Endothelial cell of umbilical vein (primary cell): ENCODE results near the gene PNPLA3.

ENCODE experiments used
- GATA2 ChIP-seq: IDR thresholded peaks from 2 replicates; pipeline ENCODE4 v1.7.0; 2011; ENCODE audit warnings: low read depth, mild to moderate bottlenecking, moderate library complexity, mixed read lengths, low read length; ENCODE audit not compliant: insufficient read length, insufficient read depth
- POLR2A ChIP-seq: IDR thresholded peaks from 2 replicates; pipeline ENCODE4 v1.6.1; 2012; ENCODE audit warnings: low read depth, mild to moderate bottlenecking, control low read depth, low read length
- POLR2AphosphoS5 ChIP-seq: IDR thresholded peaks from 2 replicates; pipeline ENCODE4 v1.6.1; 2012; ENCODE audit warnings: low read depth, mild to moderate bottlenecking, control low read depth, low read length, moderate library complexity; ENCODE audit not compliant: insufficient read depth
- TF ChIP-seq, protein P1 (sequence below), 2 donors: IDR thresholded peaks; 1 replicate in 1 of 2; 2 replicates in 1 of 2; pipeline ENCODE4 v1.5.1; 2011; ENCODE audit warnings: low read length in 2 of 2, mild to moderate bottlenecking in 2 of 2, moderate library complexity in 2 of 2, control low read depth in 1 of 2, inconsistent platforms in 1 of 2, low read depth in 1 of 2; ENCODE audit not compliant: insufficient read depth in 1 of 2; ENCODE audit errors: extremely low read depth in 1 of 2
- TF ChIP-seq, protein P2 (sequence below): IDR thresholded peaks from 2 replicates; pipeline ENCODE4 v1.6.1; 2011; ENCODE audit not compliant: insufficient read depth, insufficient read length

DNA sequence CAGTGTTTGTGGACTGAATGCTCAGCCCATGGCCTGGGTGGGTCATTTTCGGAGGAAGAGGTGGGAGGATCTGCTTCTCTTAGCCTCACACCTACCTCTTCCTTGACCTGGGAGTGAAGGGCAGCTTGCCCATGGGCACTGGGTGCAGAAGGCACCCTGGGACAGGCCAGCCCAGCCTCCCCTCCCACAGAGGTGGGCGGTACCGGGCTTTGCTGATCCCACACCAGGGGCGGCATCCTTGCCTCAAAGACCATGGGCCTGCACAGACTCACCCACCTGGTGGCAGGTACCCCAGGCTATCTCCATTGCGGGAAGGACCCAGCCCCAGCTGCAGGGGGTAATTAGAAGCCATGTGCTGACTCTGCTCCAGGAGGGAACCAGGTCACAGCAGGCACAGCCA lies 30.3 kb upstream of the PNPLA3 start:
- TF ChIP-seq, protein P1, sequence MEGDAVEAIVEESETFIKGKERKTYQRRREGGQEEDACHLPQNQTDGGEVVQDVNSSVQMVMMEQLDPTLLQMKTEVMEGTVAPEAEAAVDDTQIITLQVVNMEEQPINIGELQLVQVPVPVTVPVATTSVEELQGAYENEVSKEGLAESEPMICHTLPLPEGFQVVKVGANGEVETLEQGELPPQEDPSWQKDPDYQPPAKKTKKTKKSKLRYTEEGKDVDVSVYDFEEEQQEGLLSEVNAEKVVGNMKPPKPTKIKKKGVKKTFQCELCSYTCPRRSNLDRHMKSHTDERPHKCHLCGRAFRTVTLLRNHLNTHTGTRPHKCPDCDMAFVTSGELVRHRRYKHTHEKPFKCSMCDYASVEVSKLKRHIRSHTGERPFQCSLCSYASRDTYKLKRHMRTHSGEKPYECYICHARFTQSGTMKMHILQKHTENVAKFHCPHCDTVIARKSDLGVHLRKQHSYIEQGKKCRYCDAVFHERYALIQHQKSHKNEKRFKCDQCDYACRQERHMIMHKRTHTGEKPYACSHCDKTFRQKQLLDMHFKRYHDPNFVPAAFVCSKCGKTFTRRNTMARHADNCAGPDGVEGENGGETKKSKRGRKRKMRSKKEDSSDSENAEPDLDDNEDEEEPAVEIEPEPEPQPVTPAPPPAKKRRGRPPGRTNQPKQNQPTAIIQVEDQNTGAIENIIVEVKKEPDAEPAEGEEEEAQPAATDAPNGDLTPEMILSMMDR (IDR thresholded peaks at IDR 0.05; ENCODE audit: extremely low read depth in 1 of 2, insufficient read depth in 1 of 2, low read depth in 1 of 2, low read length in 2 of 2), result no peak
- TF ChIP-seq POLR2A (no peak), POLR2AphosphoS5 (no peak), GATA2 (no peak)
- TF ChIP-seq, protein P2, sequence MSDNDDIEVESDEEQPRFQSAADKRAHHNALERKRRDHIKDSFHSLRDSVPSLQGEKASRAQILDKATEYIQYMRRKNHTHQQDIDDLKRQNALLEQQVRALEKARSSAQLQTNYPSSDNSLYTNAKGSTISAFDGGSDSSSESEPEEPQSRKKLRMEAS, result no peak
